Thyroid gland (tissue), 4 donors: ENCODE measurements around the gene BCDIN3D. TPM values are rescaled to one million over a fixed set of nuclear protein-coding genes. Genes with fewer than 3 reads are reported as not detected.

Experiments
- DNase-seq, 2 donors: peaks; one replicate each; pipeline ENCODE4 v3.0.0-alpha.2; 2019
- H3K27ac ChIP-seq, 3 donors: fragments of 200-600 bp; sonication (generic); 1 replicate in 2 of 3; 2 replicates in 1 of 3; pipeline ENCODE4 v1.5.1; 2016 to 2019; ENCODE audit warnings: mild to moderate bottlenecking in 1 of 3, moderate library complexity in 1 of 3
- H3K27me3 ChIP-seq: fragments of 200-600 bp; sonication (generic); one replicate; pipeline ENCODE4 v1.5.1; 2019
- H3K36me3 ChIP-seq, 2 donors: fragments of 200-600 bp; sonication (generic); one replicate each; pipeline ENCODE4 v1.5.1; 2016 to 2019
- H3K4me1 ChIP-seq, 2 donors: fragments of 200-600 bp; sonication (generic); one replicate each; pipeline ENCODE4 v1.5.1; 2017 to 2019
- H3K4me3 ChIP-seq, 3 donors: fragments of 200-600 bp; sonication (generic); replicated peaks in 1 of 3; 1 replicate in 2 of 3; 2 replicates in 1 of 3; pipeline ENCODE4 v1.5.1; 2016; ENCODE audit warnings: mild to moderate bottlenecking in 1 of 3
- H3K9me3 ChIP-seq: fragments of 200-600 bp; sonication (generic); one replicate; pipeline ENCODE4 v1.5.1; 2017
- POLR2A ChIP-seq, 2 donors: fragments of 450-650 bp; IDR thresholded peaks; one replicate each; pipeline ENCODE4 v1.6.1; 2017; ENCODE audit warnings: antibody characterized with exemption in 2 of 2, mild to moderate bottlenecking in 2 of 2, moderate library complexity in 1 of 2
- WGBS, 2 donors: methylation state at CpG; one replicate each; pipeline ENCODE4 v1.1.5; 2017; 5-methylcytosine and 5-hydroxymethylcytosine counted together
- intact Hi-C: fragments of 100-400 bp; cut with DNase I; formaldehyde crosslinking; loops from one replicate; pipeline ENCODE4 v1.15.1; 2023
- total RNA-seq, 4 donors: library from RNA; depleted of rRNA; stranded (reverse); fragments of >200 nt; gene quantifications; one replicate each; pipeline ENCODE4 v1.2.3, GENCODE V29; 2016
- TF ChIP-seq, protein P1 (sequence below), 6 experiments: fragments of 200-600 bp in 3 of 6; fragments of 450-650 bp in 3 of 6; sonication (generic) in 3 of 6; IDR thresholded peaks; one replicate each; pipeline ENCODE4 v1.5.1; 2016 to 2019; ENCODE audit warnings: antibody characterized with exemption in 6 of 6, mild to moderate bottlenecking in 2 of 6, inconsistent platforms in 1 of 6, moderate library complexity in 1 of 6

The BCDIN3D gene
- total RNA-seq, 4 donors from 2014 or later: 3.9 to 6.1 (median 4.1) TPM

DNA sequence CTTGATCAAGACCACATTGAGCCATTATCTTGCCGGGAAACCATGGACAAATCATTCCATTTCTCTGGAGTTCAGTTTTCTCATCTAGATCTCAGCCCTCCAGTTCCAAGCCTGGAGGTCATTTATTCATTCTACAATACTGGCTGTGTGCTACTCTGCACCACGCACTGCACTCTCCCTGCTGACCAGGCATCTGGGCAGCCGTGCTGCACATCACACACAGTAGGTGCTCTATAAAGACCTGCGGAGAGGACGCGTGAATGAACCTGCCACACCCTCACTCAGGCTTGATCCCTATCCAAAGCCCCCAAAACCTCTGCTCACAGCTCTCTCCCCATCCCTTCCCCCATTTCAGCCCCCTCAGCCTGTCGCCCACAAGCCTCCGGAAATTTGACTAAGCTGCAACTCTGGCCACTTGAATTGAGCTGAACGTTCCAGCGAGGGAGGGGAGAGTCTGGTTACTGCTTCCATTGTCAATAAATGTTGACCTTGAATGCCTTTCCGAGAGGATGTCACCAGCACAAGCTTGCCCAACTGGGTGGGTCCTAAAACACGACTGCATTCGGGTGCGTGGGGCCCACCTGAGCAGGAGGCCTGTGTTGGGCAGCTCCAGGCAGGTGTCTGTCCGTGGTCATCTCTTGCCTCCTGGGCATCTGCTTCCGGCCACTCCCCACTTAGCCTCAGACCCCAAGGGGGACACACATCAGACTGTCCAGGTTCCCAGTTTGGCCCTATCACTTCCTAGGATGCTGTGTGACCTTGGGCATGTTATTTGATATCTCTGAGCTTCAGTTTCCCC lies 43.0 kb upstream of the BCDIN3D start:
- peaks cover 0 to 6% of the 10 kb centered on the region in 2 donors for H3K4me1 ChIP-seq
- WGBS, 2 donors: 62 to 64% methylated on average over 13 to 15 of the region's 16 CpGs
- no peak for TF ChIP-seq POLR2A (IDR thresholded peaks at IDR 0.05)
- TF ChIP-seq, protein P1, sequence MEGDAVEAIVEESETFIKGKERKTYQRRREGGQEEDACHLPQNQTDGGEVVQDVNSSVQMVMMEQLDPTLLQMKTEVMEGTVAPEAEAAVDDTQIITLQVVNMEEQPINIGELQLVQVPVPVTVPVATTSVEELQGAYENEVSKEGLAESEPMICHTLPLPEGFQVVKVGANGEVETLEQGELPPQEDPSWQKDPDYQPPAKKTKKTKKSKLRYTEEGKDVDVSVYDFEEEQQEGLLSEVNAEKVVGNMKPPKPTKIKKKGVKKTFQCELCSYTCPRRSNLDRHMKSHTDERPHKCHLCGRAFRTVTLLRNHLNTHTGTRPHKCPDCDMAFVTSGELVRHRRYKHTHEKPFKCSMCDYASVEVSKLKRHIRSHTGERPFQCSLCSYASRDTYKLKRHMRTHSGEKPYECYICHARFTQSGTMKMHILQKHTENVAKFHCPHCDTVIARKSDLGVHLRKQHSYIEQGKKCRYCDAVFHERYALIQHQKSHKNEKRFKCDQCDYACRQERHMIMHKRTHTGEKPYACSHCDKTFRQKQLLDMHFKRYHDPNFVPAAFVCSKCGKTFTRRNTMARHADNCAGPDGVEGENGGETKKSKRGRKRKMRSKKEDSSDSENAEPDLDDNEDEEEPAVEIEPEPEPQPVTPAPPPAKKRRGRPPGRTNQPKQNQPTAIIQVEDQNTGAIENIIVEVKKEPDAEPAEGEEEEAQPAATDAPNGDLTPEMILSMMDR (IDR thresholded peaks at IDR 0.05): no peak
- no peak for DNase-seq
- H3K36me3 ChIP-seq: no peaks in the 10 kb centered on the region
- intact Hi-C loops: no loop called here
- H3K4me3 ChIP-seq: no peak overlapping the region
- no peaks in the 10 kb centered on the region for H3K27me3 ChIP-seq
- H3K9me3 ChIP-seq: no peaks in the 10 kb centered on the region
- H3K27ac ChIP-seq: no peak overlapping the region

DNA sequence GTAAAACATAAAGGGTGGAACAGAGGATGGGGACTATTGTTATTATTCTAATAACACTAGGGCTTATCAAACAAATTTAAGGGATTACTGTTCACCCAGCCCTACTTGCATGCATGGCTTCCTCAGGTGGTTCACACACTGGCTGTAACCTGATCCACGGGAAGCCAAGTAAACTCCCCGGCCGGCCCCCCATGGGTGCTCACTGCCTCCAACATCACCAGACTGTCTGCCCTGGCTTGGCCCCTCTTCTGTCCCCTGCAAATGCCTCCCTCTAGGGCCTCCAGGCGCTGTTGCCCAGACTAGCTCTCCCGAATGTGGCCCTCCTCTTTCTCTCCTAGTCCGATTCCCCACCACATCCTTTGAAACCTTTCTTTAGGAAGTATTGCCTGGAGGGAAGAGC lies 42.2 kb upstream of the BCDIN3D start:
- Histone ChIP-seq H3K27ac (no peak overlapping the region), H3K4me3 (no peak overlapping the region), H3K9me3 (no peaks in the 10 kb centered on the region), H3K27me3 (no peaks in the 10 kb centered on the region), H3K4me1 (peaks cover 0 to 6% of the 10 kb centered on the region in 2 donors), H3K36me3 (no peaks in the 10 kb centered on the region)
- no peak for TF ChIP-seq POLR2A (IDR thresholded peaks at IDR 0.05)
- TF ChIP-seq, protein P1 (IDR thresholded peaks at IDR 0.05): no peak
- peak in 1 of 2 donors; percentile 32 for DNase-seq
- intact Hi-C loops: no loop called here
- 36 to 55% methylated on average over 6 of the region's 6 CpGs for WGBS, 2 donors

DNA sequence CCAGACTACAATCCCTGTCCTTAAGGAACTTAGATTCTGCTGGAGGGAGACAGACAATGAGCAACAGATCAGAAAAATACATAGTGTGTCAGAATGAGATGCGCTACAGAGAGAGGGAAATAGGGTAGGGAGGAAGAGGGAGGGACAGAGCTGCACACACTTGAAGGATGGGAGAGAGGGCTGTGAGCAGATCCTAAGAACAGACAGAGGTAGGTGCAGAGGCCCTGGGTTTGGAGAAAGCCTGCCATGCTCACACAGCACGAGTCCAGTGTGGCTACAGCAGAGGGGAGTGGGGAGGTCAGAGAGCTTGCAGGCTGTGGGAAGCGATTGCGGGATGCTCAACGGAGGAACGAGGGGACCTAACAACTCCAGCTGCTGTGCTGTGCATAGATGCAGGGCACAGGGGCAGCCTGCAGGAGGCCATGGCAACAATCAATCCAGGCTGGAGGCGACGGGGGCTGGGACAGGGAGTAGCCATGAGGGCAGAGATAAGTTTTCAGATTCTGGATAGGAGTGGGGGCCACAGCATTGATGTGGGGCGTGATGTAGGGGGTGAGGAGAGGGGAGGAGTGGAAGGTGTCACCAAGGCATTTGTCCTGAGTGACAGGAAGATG lies 40.1 kb upstream of the BCDIN3D start:
- DNase-seq: no peak
- H3K9me3 ChIP-seq: no peaks in the 10 kb centered on the region
- peaks cover 0 to 6% of the 10 kb centered on the region in 2 donors for H3K4me1 ChIP-seq
- 76 to 80% methylated on average over 9 of the region's 9 CpGs for WGBS, 2 donors
- no peaks in the 10 kb centered on the region for H3K27me3 ChIP-seq
- H3K36me3 ChIP-seq: no peaks in the 10 kb centered on the region
- H3K27ac ChIP-seq: no peak overlapping the region
- H3K4me3 ChIP-seq: no peak overlapping the region
- intact Hi-C loops: no loop called here
- TF ChIP-seq, protein P1 (IDR thresholded peaks at IDR 0.05): no peak

DNA sequence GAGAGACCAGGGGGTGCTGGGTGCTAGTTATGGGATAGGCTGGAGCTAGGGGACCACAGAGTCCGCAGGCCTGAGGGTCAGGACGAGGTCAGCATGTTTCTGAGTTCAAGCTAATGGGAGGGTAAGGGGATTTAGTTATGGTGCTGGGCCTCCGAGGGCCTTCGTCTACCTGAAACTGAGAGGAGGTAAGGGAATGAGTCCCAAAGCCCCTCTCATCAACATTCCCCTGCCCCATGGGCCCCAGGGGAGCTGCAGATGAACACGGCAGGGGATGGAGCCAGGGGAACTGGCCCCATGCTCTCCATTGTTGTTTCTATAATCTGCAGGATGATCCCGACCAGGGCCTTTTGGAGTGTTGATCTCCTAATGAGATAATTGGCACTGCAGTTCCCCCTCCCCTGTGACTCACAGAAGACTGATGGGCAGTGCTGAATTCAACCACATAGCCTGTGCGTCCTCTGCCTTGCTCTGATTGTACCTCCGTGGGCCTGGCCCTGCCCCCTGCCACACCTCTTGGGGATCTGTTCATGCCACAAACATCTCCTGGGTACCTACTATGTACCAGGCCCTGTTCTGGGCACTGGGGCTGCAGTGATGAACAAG lies 39.4 kb upstream of the BCDIN3D start:
- WGBS, 2 donors: 81 to 83% methylated on average over 8 of the region's 8 CpGs

More for the DNA sequence above, 39.4 kb upstream of the BCDIN3D start:
- intact Hi-C loops: no loop called here
- Histone ChIP-seq H3K9me3 (no peaks in the 10 kb centered on the region), H3K27ac (no peak overlapping the region), H3K27me3 (no peaks in the 10 kb centered on the region), H3K4me1 (peaks cover 0 to 6% of the 10 kb centered on the region in 2 donors), H3K4me3 (no peak overlapping the region), H3K36me3 (no peaks in the 10 kb centered on the region)
- no peak for DNase-seq
- TF ChIP-seq, protein P1 (IDR thresholded peaks at IDR 0.05): no peak
- no peak for TF ChIP-seq POLR2A (IDR thresholded peaks at IDR 0.05)
